K562 (cell line): ENCODE data around the gene DRGX. TPM values are rescaled to one million over a fixed set of nuclear protein-coding genes. Genes with fewer than 3 reads are reported as not detected.

Experiments used
- ATAC-seq: fragments of 200-7000 bp; cut with Tn5 transposase; 3 replicates; pipeline ENCODE4 v1.9.1; 2020; ENCODE audit warnings: moderate library complexity
- BruUV-seq: library from RNA; stranded (reverse); fragments of 400-500 nt; replicated peaks from 2 replicates; lab custom pipeline; 2021; lab: Mats Ljungman, UMichigan
- CTCF ChIA-PET: fragments of 300-600 bp; formaldehyde crosslinking; extraction: SDS; loops from one replicate; lab custom pipeline; 2021; ENCODE audit warnings: low intra/inter-chr PET ratio; lab: Yijun Ruan, JAX
- POLR2A ChIA-PET: fragments of 300-600, 350-650 bp; sonication (Branson Sonifier 250); formaldehyde crosslinking; extraction: SDS; loops from one replicate; lab custom pipeline; 2021; ENCODE audit warnings: antibody characterized with exemption, inconsistent platforms; lab: Yijun Ruan, JAX
- DNase-seq, 4 experiments: peaks; one replicate each; pipeline versions ENCODE4 v3.0.0 to v3.0.0-alpha.2; 2011 to 2018; ENCODE audit warnings: low spot score in 3 of 4, mixed read lengths in 3 of 4; ENCODE audit errors: extremely low read depth in 1 of 4
- FAIRE-seq: peaks from 2 replicates; lab custom pipeline; 2011; peaks lifted over from hg19 to GRCh38; lab: Jason Lieb, UNC
- H2AFZ ChIP-seq: 2 replicates; pipeline ENCODE4 v1.6.0; 2011; ENCODE audit warnings: low read depth, low read length, control low read depth, inconsistent platforms
- H3K27ac ChIP-seq: fragments of 200-600 bp; 3 replicates; pipeline ENCODE4 v1.8.0; 2011; ENCODE audit warnings: low read depth, mild to moderate bottlenecking, control low read depth, inconsistent platforms, low read length, moderate library complexity, mixed read lengths; ENCODE audit errors: extremely low read depth
- H3K27me3 ChIP-seq, 2 experiments: fragments of 300-600 bp in 1 of 2; 2 replicates in 1 of 2; 3 replicates in 1 of 2; pipeline versions ENCODE4 v1.6.0 to v1.8.0; 2011; ENCODE audit warnings: inconsistent platforms in 2 of 2, low read length in 2 of 2, mild to moderate bottlenecking in 1 of 2, mixed read lengths in 1 of 2, moderate library complexity in 1 of 2; ENCODE audit not compliant: control insufficient read depth in 2 of 2, insufficient read depth in 2 of 2
- H3K36me3 ChIP-seq: fragments of 300-600 bp; 3 replicates; pipeline ENCODE4 v1.8.0; 2011; ENCODE audit warnings: mild to moderate bottlenecking, low read length, inconsistent platforms; ENCODE audit not compliant: control insufficient read depth, insufficient read depth
- H3K4me1 ChIP-seq, 2 experiments: fragments of 200-600 bp in 1 of 2; replicated peaks in 1 of 2; 2 replicates in 1 of 2; 3 replicates in 1 of 2; pipeline versions ENCODE4 v1.5.1 to v1.8.0; 2011; ENCODE audit warnings: inconsistent platforms in 2 of 2, low read length in 2 of 2, mild to moderate bottlenecking in 1 of 2, mixed read lengths in 1 of 2, moderate library complexity in 1 of 2; ENCODE audit not compliant: control insufficient read depth in 2 of 2, insufficient read depth in 2 of 2
- H3K4me2 ChIP-seq: 2 replicates; pipeline ENCODE4 v1.6.1; 2011; ENCODE audit warnings: low read length, control low read depth, inconsistent platforms, mixed read lengths; ENCODE audit not compliant: insufficient read depth
- H3K4me3 ChIP-seq: fragments of 200-600 bp; sonication (generic), shearing (Covaris generic); 2 replicates; pipeline ENCODE4 v1.5.1; 2016; ENCODE audit warnings: control low read depth, inconsistent platforms
- H3K79me2 ChIP-seq: fragments of 200-600 bp; 3 replicates; pipeline ENCODE4 v1.8.0; 2011; ENCODE audit warnings: low read length, inconsistent platforms; ENCODE audit not compliant: control insufficient read depth, insufficient read depth
- H3K9ac ChIP-seq, 2 experiments: 2 replicates each; pipeline versions ENCODE4 v1.6.0 to v1.6.1; 2011; ENCODE audit warnings: low read depth in 2 of 2, low read length in 2 of 2, control low read depth in 1 of 2, inconsistent platforms in 1 of 2, mild to moderate bottlenecking in 1 of 2, mixed read lengths in 1 of 2; ENCODE audit not compliant: insufficient read depth in 1 of 2
- H3K9me1 ChIP-seq: one replicate; pipeline ENCODE4 v1.6.0; 2011; ENCODE audit warnings: inconsistent platforms, mild to moderate bottlenecking, low read length, moderate library complexity; ENCODE audit not compliant: control insufficient read depth, insufficient read depth
- H3K9me3 ChIP-seq: replicated peaks from 2 replicates; pipeline ENCODE4 v1.5.1; 2011; ENCODE audit warnings: low read depth, low read length, inconsistent platforms; ENCODE audit not compliant: control insufficient read depth, insufficient read depth
- H4K20me1 ChIP-seq: replicated peaks from 2 replicates; pipeline ENCODE4 v1.6.1; 2011; ENCODE audit warnings: low read length, inconsistent platforms, mixed read lengths; ENCODE audit not compliant: control insufficient read depth, insufficient read depth
- DIDO1 ChIP-seq: fragments of 450-650 bp; IDR thresholded peaks from 2 replicates; pipeline ENCODE4 v1.6.1; 2016; ENCODE audit warnings: low read depth, missing biosample characterization, missing genetic modification characterization
- ETS2 ChIP-seq: IDR thresholded peaks from 2 replicates; pipeline ENCODE4 v1.6.1; 2016; ENCODE audit warnings: borderline replicate concordance, missing genetic modification characterization, mild to moderate bottlenecking, moderate library complexity, missing compliant biosample characterization; ENCODE audit not compliant: poor library complexity, severe bottlenecking
- GATAD2A ChIP-seq: fragments of 450-650 bp; IDR thresholded peaks from 2 replicates; pipeline ENCODE4 v1.6.1; 2017
- PYGO2 ChIP-seq: fragments of 450-650 bp; IDR thresholded peaks from 2 replicates; pipeline ENCODE4 v1.6.1; 2016; ENCODE audit warnings: mild to moderate bottlenecking, missing genetic modification characterization, moderate library complexity, missing compliant biosample characterization
- RAD21 ChIP-seq, 2 experiments: fragments of 250-450 bp in 1 of 2; fragments of 450-650 bp in 1 of 2; sonication (Bioruptor Pico) in 1 of 2; formaldehyde crosslinking in 1 of 2; IDR thresholded peaks in 1 of 2; conservative IDR thresholded peaks in 1 of 2; 2 replicates each; pipeline versions ENCODE4 v1.4.0 to v1.8.0; 2020 to 2022; ENCODE audit warnings: mild to moderate bottlenecking in 2 of 2, moderate library complexity in 1 of 2
- SETDB1 ChIP-seq: IDR thresholded peaks from one replicate; pipeline ENCODE4 v1.6.1; 2012; ENCODE audit warnings: low read length, control low read depth, inconsistent platforms
- SMARCC2 ChIP-seq: fragments of 450-650 bp; IDR thresholded peaks from 2 replicates; pipeline ENCODE4 v1.6.1; 2017; ENCODE audit warnings: antibody characterized with exemption, moderate library complexity, mild to moderate bottlenecking, low read depth
- TCF7L2 ChIP-seq: fragments of 150-350 bp; IDR thresholded peaks from 2 replicates; pipeline ENCODE4 v1.6.1; 2016; ENCODE audit warnings: low read depth, mild to moderate bottlenecking, low read length, moderate library complexity
- ZNF444 ChIP-seq: fragments of 250-450 bp; sonication (Bioruptor Pico); IDR thresholded peaks from 2 replicates; pipeline ENCODE4 v1.4.0; 2020; ENCODE audit warnings: mild to moderate bottlenecking, moderate library complexity
- WGBS: fragments of 100-300 bp; shearing (Covaris generic); methylation state at CpG from one replicate; pipeline ENCODE4 v1.1.6; 2016; ENCODE audit warnings: low coverage, mixed read lengths; ENCODE audit not compliant: insufficient coverage; ENCODE audit errors: missing lambda C conversion rate; 5-methylcytosine and 5-hydroxymethylcytosine counted together
- in situ Hi-C: fragments of 300-500 bp; cut with MboI; formaldehyde crosslinking; loops from 4 replicates; pipeline ENCODE4 v1.15.0; 2018; ENCODE audit warnings: inconsistent platforms, mixed read lengths
- intact Hi-C: fragments of 100-400 bp; cut with micrococcal nuclease; formaldehyde crosslinking; loops from 2 replicates; pipeline ENCODE4 v1.14.2; 2022
- polyA plus RNA-seq, 8 experiments: library from polyadenylated mRNA; depleted of rRNA in 4 of 8; stranded (reverse) in 5 of 8; unstranded in 3 of 8; fragments of >200 nt; fragmentation: Nextera tagmentation in 2 of 8; fragmentation: Illumina TruSeq in 1 of 8; extraction: Ambion mirVana in 2 of 8; extraction: Trizol in 1 of 8; gene quantifications; 2 replicates each; pipeline versions ENCODE4 v1.2.1 to v1.2.3, GENCODE V29; 2011 to 2014; ENCODE audit warnings: inconsistent platforms in 1 of 8, missing spikeins in 1 of 8
- total RNA-seq, 7 experiments: library from RNA; depleted of rRNA in 6 of 7; stranded (reverse); fragments of >200 nt in 6 of 7; fragmentation: Illumina TruSeq in 2 of 7; extraction: Trizol in 2 of 7; gene quantifications; 2 replicates each; pipeline versions ENCODE4 v1.2.1 to v1.2.3, GENCODE V29; 2011 to 2021; ENCODE audit warnings: low replicate concordance in 1 of 7
- TF ChIP-seq, protein P1 (sequence below), 3 experiments: IDR thresholded peaks in 2 of 3; conservative IDR thresholded peaks in 1 of 3; 2 replicates each; pipeline ENCODE4 v1.5.1; 2011 to 2012; ENCODE audit warnings: low read length in 3 of 3, mild to moderate bottlenecking in 3 of 3, control low read depth in 2 of 3, improper control_type of control experiment in 1 of 3, inconsistent platforms in 1 of 3, low read depth in 1 of 3, mixed read lengths in 1 of 3, moderate library complexity in 1 of 3; ENCODE audit not compliant: insufficient read depth in 2 of 3

Gene DRGX
- total and polyA plus RNA-seq, 9 of the 15 experiments (the other 6 are each of a cell fraction or from before 2014, with no cell fraction given) = not detected

DNA sequence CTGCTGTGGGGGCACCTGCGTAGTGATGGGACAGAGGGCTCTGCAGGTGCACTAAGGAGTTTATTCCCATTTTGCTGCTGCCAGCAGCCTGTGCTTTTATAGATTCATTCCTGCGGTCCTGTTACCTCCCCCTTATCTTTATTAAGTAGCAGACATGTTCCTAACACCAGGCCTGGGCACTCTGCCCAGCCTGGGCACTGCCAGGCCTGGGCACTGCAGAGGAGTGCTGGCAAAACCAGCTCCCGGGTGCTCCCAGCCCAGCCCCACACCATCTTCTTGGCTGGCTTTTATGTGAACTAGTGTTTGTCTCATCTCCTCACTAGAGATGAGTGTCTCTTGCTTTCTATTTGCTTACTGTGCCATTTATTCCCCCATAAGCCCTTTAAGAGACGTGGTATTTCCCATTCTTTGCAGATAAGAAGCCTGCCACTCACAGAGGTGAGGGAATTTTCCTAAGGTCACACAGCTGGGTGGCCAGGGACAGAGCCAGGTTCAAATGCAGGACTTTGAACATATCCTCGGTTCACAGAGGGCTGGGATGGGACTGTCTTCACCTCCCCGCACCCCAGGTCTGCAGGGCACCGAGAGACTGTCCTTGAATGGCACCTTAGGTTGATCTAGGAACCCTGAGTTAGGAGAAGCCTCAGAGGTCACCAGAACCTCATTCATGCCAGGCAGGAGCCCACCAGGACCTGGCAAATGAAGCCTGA, 14.6 kb upstream of the DRGX start:
- under 1% methylated on average over 7 of the region's 7 CpGs for WGBS
- ATAC-seq = no peak
- intact Hi-C loops = no loop called here

GRCh38 chr10:49409755-49410154, 13.9 kb upstream of the DRGX start:
- no peak overlapping the region for H3K4me3 ChIP-seq
- H3K27ac ChIP-seq = no peak overlapping the region
- no peak overlapping the region for H2AFZ ChIP-seq
- CTCF ChIA-PET = interaction anchor here (1.4 kb wide), 1 partner anchor 102 kb away, joined by 3 read pairs; no protein-coding TSS in a partner anchor
- POLR2A ChIA-PET = interaction anchor here (0.5 to 1.2 kb wide), 2 partner anchors 15 to 103 kb away, joined by 3 to 4 read pairs; no protein-coding TSS in a partner anchor
- intact Hi-C loops (loop anchor here (5.0 kb wide), 3 partner anchors 192 to 427 kb away; no protein-coding TSS in a partner anchor), in situ Hi-C loops (loop anchor here (5.0 kb wide), 1 partner anchor 108 kb away; no protein-coding TSS in a partner anchor)
- H4K20me1 ChIP-seq = 0 out of 2 replicates have a peak, but pooled peaks cover 3% of the 10 kb centered on the region
- no peaks in the 10 kb centered on the region for H3K9me3 ChIP-seq
- H3K4me2 ChIP-seq = no peak overlapping the region
- ATAC-seq = peak; percentile 58
- peaks cover 9 to 42% of the 10 kb centered on the region in 2 experiments for H3K27me3 ChIP-seq
- no peak for DNase-seq
- TF ChIP-seq RAD21 (CRISPR knock-in tag; conservative IDR thresholded peaks at IDR 0.05 in 1 of 2, IDR thresholded peaks at IDR 0.05 in 1 of 2) = peak in 1 of 2 experiments; percentile 50; a peak in 2 of 4 replicates
- no peak for TF ChIP-seq SMARCC2
- TF ChIP-seq, protein P1, sequence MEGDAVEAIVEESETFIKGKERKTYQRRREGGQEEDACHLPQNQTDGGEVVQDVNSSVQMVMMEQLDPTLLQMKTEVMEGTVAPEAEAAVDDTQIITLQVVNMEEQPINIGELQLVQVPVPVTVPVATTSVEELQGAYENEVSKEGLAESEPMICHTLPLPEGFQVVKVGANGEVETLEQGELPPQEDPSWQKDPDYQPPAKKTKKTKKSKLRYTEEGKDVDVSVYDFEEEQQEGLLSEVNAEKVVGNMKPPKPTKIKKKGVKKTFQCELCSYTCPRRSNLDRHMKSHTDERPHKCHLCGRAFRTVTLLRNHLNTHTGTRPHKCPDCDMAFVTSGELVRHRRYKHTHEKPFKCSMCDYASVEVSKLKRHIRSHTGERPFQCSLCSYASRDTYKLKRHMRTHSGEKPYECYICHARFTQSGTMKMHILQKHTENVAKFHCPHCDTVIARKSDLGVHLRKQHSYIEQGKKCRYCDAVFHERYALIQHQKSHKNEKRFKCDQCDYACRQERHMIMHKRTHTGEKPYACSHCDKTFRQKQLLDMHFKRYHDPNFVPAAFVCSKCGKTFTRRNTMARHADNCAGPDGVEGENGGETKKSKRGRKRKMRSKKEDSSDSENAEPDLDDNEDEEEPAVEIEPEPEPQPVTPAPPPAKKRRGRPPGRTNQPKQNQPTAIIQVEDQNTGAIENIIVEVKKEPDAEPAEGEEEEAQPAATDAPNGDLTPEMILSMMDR (IDR thresholded peaks at IDR 0.05 in 2 of 3, conservative IDR thresholded peaks at IDR 0.05 in 1 of 3; ENCODE audit: insufficient read depth in 2 of 3, low read depth in 1 of 3, low read length in 3 of 3) = peak in 2 of 3 experiments; percentile 21 to 42; a peak in 3 of 6 replicates
- TF ChIP-seq PYGO2 (tag) = no peak
- H3K4me1 ChIP-seq = no peaks in the 10 kb centered on the region
- no peak overlapping the region for H3K9ac ChIP-seq
- 0% methylated on average over 4 of the region's 4 CpGs for WGBS
- no peaks in the 10 kb centered on the region for H3K9me1 ChIP-seq
- no TSS peak for BruUV-seq
- H3K36me3 ChIP-seq = no peaks in the 10 kb centered on the region
- no peak for FAIRE-seq
- no peaks in the 10 kb centered on the region for H3K79me2 ChIP-seq

More for the DNA sequence above, 14.6 kb upstream of the DRGX start:
- CTCF ChIA-PET = no interaction called here
- Histone ChIP-seq H3K9ac (no peak overlapping the region), H3K4me1 (no peaks in the 10 kb centered on the region), H3K27me3 (peaks cover 12 to 47% of the 10 kb centered on the region in 2 experiments), H2AFZ (no peak overlapping the region), H3K9me1 (no peaks in the 10 kb centered on the region), H3K4me2 (no peak overlapping the region), H3K36me3 (no peaks in the 10 kb centered on the region), H3K79me2 (no peaks in the 10 kb centered on the region), H3K4me3 (no peak overlapping the region), H3K9me3 (no peaks in the 10 kb centered on the region), H4K20me1 (0 out of 2 replicates have a peak, but pooled peaks cover 3% of the 10 kb centered on the region), H3K27ac (no peak overlapping the region)
- in situ Hi-C loops = loop anchor here (5.0 kb wide), 1 partner anchor 107 kb away; no protein-coding TSS in a partner anchor
- POLR2A ChIA-PET = interaction anchor here (0.5 to 1.2 kb wide), 3 partner anchors 11 to 102 kb away, joined by 3 to 4 read pairs (median 3); no protein-coding TSS in a partner anchor
- DNase-seq = no peak
- BruUV-seq = no TSS peak
- FAIRE-seq = no peak
- TF ChIP-seq GATAD2A (no peak), DIDO1 (no peak), TCF7L2 (no peak), SETDB1 (no peak), ETS2 (tag) (no peak), ZNF444 (CRISPR knock-in tag) (no peak)
- TF ChIP-seq, all 486 proteins: peak for 0
